ENCODE data around the gene FBLN1. TPM values are rescaled to one million over a fixed set of nuclear protein-coding genes. Genes with fewer than 3 reads are reported as not detected.

Gene FBLN1
- total and polyA plus RNA-seq, 2 of the 8 experiments (the other 6 are each of a cell fraction or from before 2014, with no cell fraction given): 159 to 168 TPM

DNA sequence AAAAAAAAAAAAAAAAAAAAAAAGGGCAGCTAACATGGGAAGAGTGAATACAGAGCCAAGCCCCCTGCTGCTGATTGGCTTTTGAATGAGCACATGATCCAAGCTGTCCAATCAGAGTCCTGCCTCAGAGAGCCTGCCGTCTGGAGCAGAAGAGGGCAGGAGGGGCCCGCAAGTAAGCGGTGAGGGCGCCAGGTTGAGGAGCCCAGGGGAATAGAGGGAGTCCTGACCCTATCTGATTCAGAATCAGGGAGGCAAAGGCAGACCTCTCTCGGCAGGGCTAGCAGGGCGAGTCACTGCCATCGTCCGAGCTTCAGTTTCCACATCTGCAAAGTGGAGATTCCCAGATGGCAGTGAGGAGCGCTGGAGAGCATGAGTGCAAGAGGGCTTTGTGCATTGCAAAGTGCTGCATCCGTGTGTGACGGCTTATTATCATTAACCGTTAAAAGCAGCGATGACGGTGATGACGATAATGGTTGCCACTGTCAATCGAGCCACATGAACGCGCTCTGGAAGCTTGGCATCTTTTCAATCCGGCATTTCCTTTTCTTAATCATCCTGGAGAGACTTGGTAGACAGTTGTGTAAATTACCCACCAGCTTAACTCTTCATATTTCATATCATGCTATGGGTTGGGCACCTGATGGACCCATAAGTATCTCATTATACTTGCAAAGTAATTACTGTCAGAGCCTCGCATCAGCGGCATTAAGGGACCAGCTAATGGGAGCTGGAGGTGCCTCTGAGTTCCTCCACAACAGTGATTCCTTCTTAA is 100.3 kb downstream of the FBLN1 start:
- H4K8ac ChIP-seq (ENCODE audit: extremely low read depth, insufficient read depth, low read length): no peak overlapping the region
- FAIRE-seq (no peak), DNase-seq (ENCODE audit: low read depth in 1 of 2, low spot score in 2 of 2) (peak in 1 of 2 experiments; percentile 73)
- no peak overlapping the region for H3K14ac ChIP-seq (ENCODE audit: insufficient read length)
- no peak overlapping the region for H3K9ac ChIP-seq (replicated peaks in 1 of 4; ENCODE audit: extremely low read depth in 1 of 4, low read depth in 3 of 4, low read length in 3 of 4)
- no peak overlapping the region for H2AK5ac ChIP-seq (ENCODE audit: low read depth, low read length)
- peaks cover 0 to 3% of the 10 kb centered on the region in 2 experiments for H4K20me1 ChIP-seq (replicated peaks in 1 of 2; ENCODE audit: control insufficient read depth in 1 of 2, insufficient read depth in 2 of 2, low read length in 2 of 2)
- ChIA-PET CTCF (ENCODE audit: partially characterized antibody) (interaction anchor here (0.6 to 3.0 kb wide), 5 partner anchors 20 to 365 kb away, joined by 3 to 11 read pairs (median 3); no protein-coding TSS in a partner anchor), POLR2A (ENCODE audit: partially characterized antibody) (interaction anchor here (1.6 kb wide), 1 partner anchor 10 kb away, joined by 3 read pairs; no protein-coding TSS in a partner anchor)
- H3K79me1 ChIP-seq (ENCODE audit: low read depth, low read length): no peaks in the 10 kb centered on the region; the same call in 1 of the 2 replicates
- H2AFZ ChIP-seq (ENCODE audit: low read length): peak overlapping the region; percentile 28; the same call in 1 of the 2 replicates
- H3K4me3 ChIP-seq (ENCODE audit: extremely low read depth in 1 of 4, insufficient read depth in 2 of 4, low read depth in 3 of 4, low read length in 4 of 4): no peak overlapping the region
- H3K4me2 ChIP-seq (ENCODE audit: insufficient read depth in 1 of 2, low read depth in 2 of 2, low read length in 2 of 2): peak overlapping the region in 1 of 2 experiments; percentile 16; a peak in 1 of 4 replicates
- H3K4ac ChIP-seq (replicated peaks; ENCODE audit: insufficient read length, low read depth, low read length): no peak overlapping the region
- H2BK120ac ChIP-seq (replicated peaks; ENCODE audit: low read depth, low read length): no peak overlapping the region
- no peak overlapping the region for H2BK5ac ChIP-seq (ENCODE audit: low read depth, low read length)
- 85% methylated on average over 21 of the region's 21 CpGs; no CpG with 5 or more reads in 1 of the 2 experiments for WGBS, 2 experiments (ENCODE audit: extremely low coverage in 1 of 2, insufficient coverage in 1 of 2, insufficient read length in 1 of 2, insufficient replicate concordance in 2 of 2, low coverage in 1 of 2, low lambda C conversion rate in 2 of 2, missing lambda C conversion rate in 1 of 2)
- no peaks in the 10 kb centered on the region for H3K23me2 ChIP-seq (ENCODE audit: low read depth, low read length)
- no peak overlapping the region for H4K91ac ChIP-seq (replicated peaks; ENCODE audit: insufficient read length, low read length)
- no peak overlapping the region; the same call in 1 of the 2 replicates for H3K18ac ChIP-seq (ENCODE audit: extremely low read depth, low read length)
- H3K23ac ChIP-seq (ENCODE audit: insufficient read length): no peak overlapping the region
- peaks cover 0 to 6% (median 2%) of the 10 kb centered on the region in 4 experiments; a peak in 3 of 7 replicates for H3K4me1 ChIP-seq (replicated peaks in 1 of 4; ENCODE audit: control insufficient read depth in 3 of 4, insufficient read depth in 4 of 4, low read length in 3 of 4)
- no peaks in the 10 kb centered on the region for H3K36me3 ChIP-seq (ENCODE audit: control insufficient read depth in 2 of 4, insufficient read depth in 4 of 4, low read length in 3 of 4)
- no peaks in the 10 kb centered on the region for H3K27me3 ChIP-seq (replicated peaks in 1 of 4; ENCODE audit: control insufficient read depth in 3 of 4, extremely low read depth in 1 of 4, insufficient read depth in 3 of 4, low read length in 3 of 4)
- peak overlapping the region; percentile 48; the same call in 1 of the 2 replicates for H2BK15ac ChIP-seq (ENCODE audit: low read length)
- H4K5ac ChIP-seq (ENCODE audit: insufficient read length, low read depth, low read length): no peak overlapping the region
- no peaks in the 10 kb centered on the region for H3K9me3 ChIP-seq (ENCODE audit: insufficient read depth in 2 of 2, low read depth in 1 of 2, low read length in 1 of 2)
- no peak overlapping the region for H2BK20ac ChIP-seq (ENCODE audit: low read length)
- H3K27ac ChIP-seq (ENCODE audit: low read depth, low read length): no peak overlapping the region
- H2BK12ac ChIP-seq (ENCODE audit: low read depth, low read length): no peak overlapping the region
- no peak overlapping the region for H3K56ac ChIP-seq (replicated peaks; ENCODE audit: insufficient read length, low read depth, low read length)
- H3K79me2 ChIP-seq (ENCODE audit: control insufficient read depth in 1 of 2, insufficient read depth in 2 of 2, low read length in 2 of 2): no peaks in the 10 kb centered on the region
- TF ChIP-seq CHD2 (IDR thresholded peaks at IDR 0.05; ENCODE audit: low read length) (peak; percentile 56; the same call in 1 of the 2 replicates), POLR2A (IDR thresholded peaks at IDR 0.05; ENCODE audit: control extremely low read depth in 1 of 2, low read depth in 2 of 2, low read length in 2 of 2) (no peak), TBP (IDR thresholded peaks at IDR 0.05; ENCODE audit: low read depth, low read length) (no peak), NRF1 (IDR thresholded peaks at IDR 0.05; ENCODE audit: low read depth, low read length) (no peak), ASH2L (IDR thresholded peaks at IDR 0.05; ENCODE audit: low read length) (no peak), TCF12 (IDR thresholded peaks at IDR 0.05; ENCODE audit: low read depth, low read length) (no peak), SP1 (IDR thresholded peaks at IDR 0.05; ENCODE audit: low read depth, low read length) (0 out of 2 replicates have a peak, but pooled peaks have one; percentile 66), RAD21 (IDR thresholded peaks at IDR 0.05 in 1 of 2, conservative IDR thresholded peaks at IDR 0.05 in 1 of 2; ENCODE audit: low read depth in 2 of 2, low read length in 2 of 2) (no peak), JUN (IDR thresholded peaks at IDR 0.05; ENCODE audit: low read depth, low read length) (no peak)
- TF ChIP-seq, protein P1, sequence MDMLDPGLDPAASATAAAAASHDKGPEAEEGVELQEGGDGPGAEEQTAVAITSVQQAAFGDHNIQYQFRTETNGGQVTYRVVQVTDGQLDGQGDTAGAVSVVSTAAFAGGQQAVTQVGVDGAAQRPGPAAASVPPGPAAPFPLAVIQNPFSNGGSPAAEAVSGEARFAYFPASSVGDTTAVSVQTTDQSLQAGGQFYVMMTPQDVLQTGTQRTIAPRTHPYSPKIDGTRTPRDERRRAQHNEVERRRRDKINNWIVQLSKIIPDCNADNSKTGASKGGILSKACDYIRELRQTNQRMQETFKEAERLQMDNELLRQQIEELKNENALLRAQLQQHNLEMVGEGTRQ (IDR thresholded peaks at IDR 0.05; ENCODE audit: low read length): peak; percentile 84

Measured in H1 (cell line).